ENCODE results near the gene NRN1.

GRCh38 chr6:5998711-5999687 lies 7.7 kb downstream of the NRN1 start:
- TF ChIP-seq CTCF (IDR thresholded peaks at IDR 0.05 in 2 of 3, conservative IDR thresholded peaks at IDR 0.05 in 1 of 3; ENCODE audit: control insufficient read depth in 2 of 3, extremely low read depth in 1 of 3, insufficient read depth in 1 of 3, low read depth in 3 of 3, low read length in 3 of 3) (no peak), POLR2AphosphoS5 (IDR thresholded peaks at IDR 0.05; ENCODE audit: low read length) (no peak), RCOR1 (conservative IDR thresholded peaks at IDR 0.05; ENCODE audit: low read depth, low read length) (no peak), MTA2 (IDR thresholded peaks at IDR 0.05; ENCODE audit: low read depth) (no peak), CEBPB (IDR thresholded peaks at IDR 0.05; ENCODE audit: borderline replicate concordance in 1 of 2, low read depth in 2 of 2, low read length in 2 of 2) (no peak), SREBF2 (IDR thresholded peaks at IDR 0.05; ENCODE audit: low read length) (no peak), RAD21 (IDR thresholded peaks at IDR 0.05; ENCODE audit: insufficient read depth, low read depth, low read length) (no peak)
